ENCODE measurements around the gene STK25. TPM values are rescaled to one million over a fixed set of nuclear protein-coding genes. Genes with fewer than 3 reads are reported as not detected.
A peak's percentile ranks its signal among the peaks of the same experiment; 100 is the strongest.

Gene STK25
- total RNA-seq, 1 donor from 2014 or later, result 197 TPM

- no peak overlapping the region for H3K4me3 ChIP-seq
- intact Hi-C loops (cut with DNase I), result no loop called here
These were observed 2.6 kb downstream of the STK25 start for GRCh38 chr2:241505781-241506201.

GRCh38 chr2:241505086-241505780 lies 3.2 kb downstream of the STK25 start:
- no peak for TF ChIP-seq CTCF (IDR thresholded peaks at IDR 0.05)
- TF ChIP-seq POLR2AphosphoS5 (IDR thresholded peaks at IDR 0.05; ENCODE audit: insufficient read depth in 1 of 2, low read depth in 1 of 2), result no peak
- TF ChIP-seq POLR2A (IDR thresholded peaks at IDR 0.05), result no peak
- H3K36me3 ChIP-seq, result peaks cover 0 to 1% of the 10 kb centered on the region in 2 donors
- H3K27me3 ChIP-seq, result no peaks in the 10 kb centered on the region
- H3K27ac ChIP-seq, result no peak overlapping the region
- peak in 1 of 2 donors; percentile 95 for DNase-seq (ENCODE audit: extremely low spot score in 2 of 2)
- no peak overlapping the region for H3K4me3 ChIP-seq
- no peaks in the 10 kb centered on the region for H3K9me3 ChIP-seq
- H3K4me1 ChIP-seq, result peaks cover 51% of the 10 kb centered on the region
- intact Hi-C loops (cut with DNase I), result no loop called here

More at GRCh38 chr2:241505781-241506201, 2.6 kb downstream of the STK25 start:
- no peak for DNase-seq (ENCODE audit: extremely low spot score in 2 of 2)
- peaks cover 51% of the 10 kb centered on the region for H3K4me1 ChIP-seq
- H3K27me3 ChIP-seq, result no peaks in the 10 kb centered on the region
- TF ChIP-seq POLR2AphosphoS5 (IDR thresholded peaks at IDR 0.05; ENCODE audit: insufficient read depth in 1 of 2, low read depth in 1 of 2), result no peak
- TF ChIP-seq CTCF (IDR thresholded peaks at IDR 0.05), result no peak
- no peak for TF ChIP-seq POLR2A (IDR thresholded peaks at IDR 0.05)
- no peaks in the 10 kb centered on the region for H3K36me3 ChIP-seq
- H3K9me3 ChIP-seq, result no peaks in the 10 kb centered on the region
- no peak overlapping the region for H3K27ac ChIP-seq

GRCh38 chr2:241503776-241504392 lies 4.5 kb downstream of the STK25 start:
- intact Hi-C loops (cut with DNase I), result no loop called here
- Histone ChIP-seq H3K36me3 (peaks cover 0 to 3% of the 10 kb centered on the region in 2 donors), H3K27ac (no peak overlapping the region), H3K9me3 (no peaks in the 10 kb centered on the region), H3K27me3 (no peaks in the 10 kb centered on the region), H3K4me1 (peaks cover 41% of the 10 kb centered on the region), H3K4me3 (no peak overlapping the region)
- no peak for TF ChIP-seq POLR2A (IDR thresholded peaks at IDR 0.05)
- no peak for TF ChIP-seq CTCF (IDR thresholded peaks at IDR 0.05)
- no peak for TF ChIP-seq POLR2AphosphoS5 (IDR thresholded peaks at IDR 0.05; ENCODE audit: insufficient read depth in 1 of 2, low read depth in 1 of 2)
- no peak for DNase-seq (ENCODE audit: extremely low spot score in 2 of 2)

GRCh38 chr2:241502281-241502680 lies 6.1 kb downstream of the STK25 start:
- intact Hi-C loops (cut with DNase I), result no loop called here
- H3K4me3 ChIP-seq, result no peak overlapping the region
- no peaks in the 10 kb centered on the region for H3K9me3 ChIP-seq
- no peak overlapping the region for H3K27ac ChIP-seq
- DNase-seq (ENCODE audit: extremely low spot score in 2 of 2), result no peak
- H3K4me1 ChIP-seq, result peaks cover 36% of the 10 kb centered on the region
- no peaks in the 10 kb centered on the region for H3K27me3 ChIP-seq
- peaks cover 0 to 3% of the 10 kb centered on the region in 2 donors for H3K36me3 ChIP-seq
- TF ChIP-seq POLR2AphosphoS5 (IDR thresholded peaks at IDR 0.05; ENCODE audit: insufficient read depth in 1 of 2, low read depth in 1 of 2) (no peak), CTCF (IDR thresholded peaks at IDR 0.05) (no peak), POLR2A (IDR thresholded peaks at IDR 0.05) (no peak)

- no peak for DNase-seq (ENCODE audit: extremely low spot score in 2 of 2)
- no peak overlapping the region for H3K27ac ChIP-seq
- H3K27me3 ChIP-seq, result no peaks in the 10 kb centered on the region
- TF ChIP-seq CTCF (IDR thresholded peaks at IDR 0.05), result no peak
- no peak for TF ChIP-seq POLR2A (IDR thresholded peaks at IDR 0.05)
- TF ChIP-seq POLR2AphosphoS5 (IDR thresholded peaks at IDR 0.05; ENCODE audit: insufficient read depth in 1 of 2, low read depth in 1 of 2), result no peak
- no peaks in the 10 kb centered on the region for H3K9me3 ChIP-seq
- intact Hi-C loops (cut with DNase I), result no loop called here
- peaks cover 28% of the 10 kb centered on the region for H3K4me1 ChIP-seq
- H3K36me3 ChIP-seq, result peaks cover 0 to 3% of the 10 kb centered on the region in 2 donors
- H3K4me3 ChIP-seq, result no peak overlapping the region
These were observed 6.8 kb downstream of the STK25 start for GRCh38 chr2:241501551-241501950.

All from vagina (tissue), 2 donors.